DOHH2 (cell line): ENCODE results near the gene UBE2E1.

Experiments
- EZH2phosphoT487 ChIP-seq: fragments of 200-600 bp; sonication (generic); IDR thresholded peaks from 2 replicates; pipeline ENCODE4 v1.6.1; 2017; ENCODE audit warnings: borderline replicate concordance, mild to moderate bottlenecking, antibody characterized with exemption, low read length, moderate library complexity, mixed read lengths
- TF ChIP-seq, protein P1 (sequence below): fragments of 200-600 bp; sonication (generic); IDR thresholded peaks from one replicate; pipeline ENCODE4 v1.5.1; 2014; ENCODE audit warnings: antibody characterized with exemption, mild to moderate bottlenecking, low read depth, low read length; ENCODE audit not compliant: poor library complexity, severe bottlenecking

DNA sequence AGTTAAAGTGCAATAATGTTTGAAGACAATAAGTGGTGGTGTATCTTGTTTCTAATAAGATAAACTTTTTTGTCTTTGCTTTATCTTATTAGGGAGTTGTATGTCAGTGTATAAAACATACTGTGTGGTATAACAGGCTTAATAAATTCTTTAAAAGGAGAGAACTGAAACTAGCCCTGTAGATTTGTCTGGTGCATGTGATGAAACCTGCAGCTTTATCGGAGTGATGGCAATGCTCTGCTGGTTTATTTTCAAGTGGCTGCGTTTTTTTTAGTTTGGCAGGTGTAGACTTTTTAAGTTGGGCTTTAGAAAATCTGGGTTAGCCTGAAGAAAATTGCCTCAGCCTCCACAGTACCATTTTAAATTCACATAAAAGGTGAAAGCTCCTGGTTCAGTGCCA, 113.9 kb downstream of the UBE2E1 start:
- TF ChIP-seq, protein P1, sequence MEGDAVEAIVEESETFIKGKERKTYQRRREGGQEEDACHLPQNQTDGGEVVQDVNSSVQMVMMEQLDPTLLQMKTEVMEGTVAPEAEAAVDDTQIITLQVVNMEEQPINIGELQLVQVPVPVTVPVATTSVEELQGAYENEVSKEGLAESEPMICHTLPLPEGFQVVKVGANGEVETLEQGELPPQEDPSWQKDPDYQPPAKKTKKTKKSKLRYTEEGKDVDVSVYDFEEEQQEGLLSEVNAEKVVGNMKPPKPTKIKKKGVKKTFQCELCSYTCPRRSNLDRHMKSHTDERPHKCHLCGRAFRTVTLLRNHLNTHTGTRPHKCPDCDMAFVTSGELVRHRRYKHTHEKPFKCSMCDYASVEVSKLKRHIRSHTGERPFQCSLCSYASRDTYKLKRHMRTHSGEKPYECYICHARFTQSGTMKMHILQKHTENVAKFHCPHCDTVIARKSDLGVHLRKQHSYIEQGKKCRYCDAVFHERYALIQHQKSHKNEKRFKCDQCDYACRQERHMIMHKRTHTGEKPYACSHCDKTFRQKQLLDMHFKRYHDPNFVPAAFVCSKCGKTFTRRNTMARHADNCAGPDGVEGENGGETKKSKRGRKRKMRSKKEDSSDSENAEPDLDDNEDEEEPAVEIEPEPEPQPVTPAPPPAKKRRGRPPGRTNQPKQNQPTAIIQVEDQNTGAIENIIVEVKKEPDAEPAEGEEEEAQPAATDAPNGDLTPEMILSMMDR = no peak
- no peak for TF ChIP-seq EZH2phosphoT487
